HL-60 (cell line): Measurements from ENCODE around the gene TMEM237.
A peak's percentile ranks its signal among the peaks of the same experiment; 100 is the strongest.

Experiments used
- DNase-seq, 2 experiments: peaks; one replicate each; pipeline ENCODE4 v3.0.0-alpha.2; 2010 to 2020; ENCODE audit warnings: low read depth in 1 of 2, low spot score in 1 of 2
- H3K27ac ChIP-seq: fragments of 250-450 bp; sonication (Bioruptor Pico); replicated peaks from 2 replicates; pipeline ENCODE4 v1.5.1; 2020; ENCODE audit warnings: mild to moderate bottlenecking, moderate library complexity
- H3K27me3 ChIP-seq: fragments of 250-450 bp; sonication (Bioruptor Pico); 2 replicates; pipeline ENCODE4 v1.5.1; 2021; ENCODE audit warnings: mild to moderate bottlenecking, moderate library complexity; ENCODE audit not compliant: insufficient read depth, poor library complexity, severe bottlenecking
- H3K4me3 ChIP-seq: replicated peaks from 2 replicates; pipeline ENCODE4 v1.5.1; 2011; ENCODE audit warnings: mild to moderate bottlenecking, control low read depth, low read length; ENCODE audit not compliant: insufficient read depth
- CTCF ChIP-seq: IDR thresholded peaks from one replicate; pipeline ENCODE4 v1.5.1; 2011; ENCODE audit warnings: low read length, control low read depth, inconsistent platforms; ENCODE audit not compliant: insufficient read depth
- GABPA ChIP-seq: IDR thresholded peaks from 2 replicates; pipeline ENCODE4 v1.6.1; 2012; ENCODE audit warnings: low read depth
- POLR2AphosphoS5 ChIP-seq: IDR thresholded peaks from 2 replicates; pipeline ENCODE4 v1.6.1; 2012; ENCODE audit warnings: low read depth
- REST ChIP-seq: IDR thresholded peaks from 2 replicates; pipeline ENCODE4 v1.6.1; 2012; ENCODE audit warnings: low read depth; ENCODE audit not compliant: insufficient replicate concordance
- SPI1 ChIP-seq: IDR thresholded peaks from 2 replicates; pipeline ENCODE4 v1.6.1; 2012; ENCODE audit warnings: low read depth, mild to moderate bottlenecking, borderline replicate concordance

TMEM237 gene

GRCh38 chr2:201579536-201579935 is 63.8 kb downstream of the TMEM237 start:
- Histone ChIP-seq H3K4me3 (no peak overlapping the region), H3K27ac (no peak overlapping the region), H3K27me3 (no peaks in the 10 kb centered on the region)
- no peak for DNase-seq
- TF ChIP-seq CTCF (no peak), GABPA (no peak), SPI1 (no peak), POLR2AphosphoS5 (no peak)

- Histone ChIP-seq H3K27me3 (no peaks in the 10 kb centered on the region), H3K4me3 (no peak overlapping the region), H3K27ac (no peak overlapping the region)
- TF ChIP-seq CTCF, result no peak
- TF ChIP-seq GABPA, result no peak
- no peak for TF ChIP-seq POLR2AphosphoS5
- peak; percentile 82 for TF ChIP-seq SPI1
- no peak for DNase-seq
These were observed 67.3 kb downstream of the TMEM237 start for GRCh38 chr2:201575971-201576370.

- H3K27me3 ChIP-seq, result no peaks in the 10 kb centered on the region
- TF ChIP-seq CTCF (no peak), SPI1 (no peak), GABPA (no peak), POLR2AphosphoS5 (no peak), REST (no peak)
- peak in 1 of 2 experiments; percentile 44 for DNase-seq
- H3K4me3 ChIP-seq, result no peak overlapping the region
- H3K27ac ChIP-seq, result peak overlapping the region; percentile 38
These were observed 68.5 kb downstream of the TMEM237 start for GRCh38 chr2:201574766-201575165.

GRCh38 chr2:201572846-201573508 is 70.3 kb downstream of the TMEM237 start:
- Histone ChIP-seq H3K27me3 (no peaks in the 10 kb centered on the region), H3K27ac (no peak overlapping the region), H3K4me3 (no peak overlapping the region)
- no peak for DNase-seq
- no peak for TF ChIP-seq SPI1
- TF ChIP-seq POLR2AphosphoS5, result no peak
- TF ChIP-seq GABPA, result no peak
- no peak for TF ChIP-seq CTCF
- TF ChIP-seq REST, result no peak
